ENCODE measurements around the gene YIF1B.

The YIF1B gene

DNA sequence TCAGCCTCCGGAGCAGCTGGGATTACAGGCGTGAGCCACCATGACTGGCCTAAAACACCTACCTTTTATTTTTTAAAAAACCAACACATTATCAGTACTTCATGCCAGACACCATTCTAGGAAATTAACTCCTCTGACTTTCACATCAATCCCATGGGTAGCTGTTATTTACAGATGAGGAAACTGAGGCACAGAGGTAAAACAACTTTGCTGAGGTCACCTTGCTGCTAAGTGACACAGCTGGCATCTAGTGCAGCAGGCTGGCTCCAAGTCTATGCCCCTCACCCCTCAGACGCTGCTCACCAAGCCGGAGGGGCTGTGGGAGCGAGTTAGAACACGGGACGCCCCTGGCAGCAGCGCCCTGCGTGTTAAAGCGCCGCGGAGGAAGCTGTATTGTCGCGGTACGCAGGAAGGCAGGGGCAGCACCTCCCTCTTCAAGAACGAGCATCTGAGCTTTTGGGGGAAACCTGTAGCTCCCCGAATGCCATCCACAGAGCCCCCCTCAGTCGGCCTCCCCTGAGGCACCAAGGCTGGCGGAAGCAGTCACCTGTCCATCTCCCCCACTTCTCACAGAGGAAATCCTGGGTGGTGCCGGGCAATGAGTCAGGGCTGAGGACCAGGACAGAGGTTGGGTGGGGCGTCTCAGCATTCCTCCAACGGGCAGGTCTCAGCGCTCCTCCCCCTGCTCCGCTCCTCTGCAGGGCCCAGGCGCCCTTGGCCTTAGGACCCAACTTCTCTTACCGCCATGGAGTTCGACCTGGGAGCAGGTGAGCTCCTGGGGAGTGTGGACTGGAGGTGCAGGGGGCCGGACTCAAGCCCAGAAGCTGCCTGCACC, 12.0 kb downstream of the YIF1B start, which contains the start of gene C19orf33:
C19orf33 (plus strand) TSS at position 735 of the 835 bp plus-strand sequence; CDS start at position 746, 11 bp downstream.
- no peak for DNase-seq

DNA sequence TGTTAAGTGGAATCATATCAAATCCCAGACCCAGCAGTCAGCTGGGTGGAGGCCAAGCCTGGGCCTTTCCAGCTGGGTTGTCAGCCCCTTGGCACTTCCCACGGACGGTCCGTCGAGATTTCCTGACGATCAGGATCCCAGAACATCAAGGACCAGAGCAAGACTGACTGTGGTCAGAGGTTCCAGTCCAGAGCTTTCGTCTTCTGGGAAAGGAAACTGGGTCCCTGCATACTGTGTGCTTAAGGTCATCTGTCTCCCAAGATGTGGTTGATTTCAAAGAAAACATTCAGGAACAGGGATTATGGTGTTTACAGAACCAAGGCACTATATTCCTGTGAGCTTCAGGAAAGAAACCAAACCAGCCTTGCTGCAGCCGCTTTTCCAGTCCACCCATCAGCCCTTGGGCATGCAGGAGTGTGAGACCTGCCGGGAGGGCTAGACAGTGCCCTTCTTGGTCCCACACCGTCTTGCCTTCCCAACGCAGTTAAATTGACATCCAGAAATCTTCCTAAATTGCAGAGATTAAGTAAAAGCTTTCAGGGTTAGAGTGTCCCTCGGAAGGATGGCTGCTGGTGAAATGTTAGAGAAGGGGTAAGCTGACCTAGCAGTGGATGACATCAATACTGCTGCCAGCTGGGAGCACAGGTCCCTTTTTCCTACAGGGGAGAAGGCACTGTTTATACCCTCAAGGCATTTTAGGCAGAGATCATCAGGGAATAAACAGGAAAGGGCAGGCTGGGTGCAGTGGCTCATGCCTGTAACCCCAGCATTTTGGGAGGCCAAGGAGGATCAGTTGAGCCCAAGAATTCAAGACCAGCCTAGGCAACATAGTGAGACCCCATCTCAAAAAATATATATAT, 16.7 kb downstream of the YIF1B start:
- no peak for DNase-seq

DNA sequence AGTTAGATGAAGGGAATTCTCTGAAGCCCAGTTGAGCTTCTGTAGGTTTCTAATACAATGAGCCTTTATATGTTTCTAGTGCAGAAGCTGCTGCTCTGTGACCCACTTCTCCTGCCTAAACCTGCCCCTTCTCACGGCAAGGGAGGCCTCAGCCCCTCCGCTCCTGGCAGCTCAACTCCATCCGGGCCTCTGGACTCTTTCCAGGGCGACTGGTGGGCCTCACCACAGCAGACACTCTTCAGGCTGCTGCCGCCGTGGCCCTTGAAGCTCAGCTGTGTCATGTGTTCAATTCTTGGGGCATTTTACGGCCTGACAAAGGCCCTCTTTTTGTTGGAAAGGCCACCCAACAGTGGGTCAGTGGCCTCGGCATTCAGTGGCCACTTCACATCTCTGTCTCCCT, 21.7 kb downstream of the YIF1B start:
- DNase-seq = no peak

DNA sequence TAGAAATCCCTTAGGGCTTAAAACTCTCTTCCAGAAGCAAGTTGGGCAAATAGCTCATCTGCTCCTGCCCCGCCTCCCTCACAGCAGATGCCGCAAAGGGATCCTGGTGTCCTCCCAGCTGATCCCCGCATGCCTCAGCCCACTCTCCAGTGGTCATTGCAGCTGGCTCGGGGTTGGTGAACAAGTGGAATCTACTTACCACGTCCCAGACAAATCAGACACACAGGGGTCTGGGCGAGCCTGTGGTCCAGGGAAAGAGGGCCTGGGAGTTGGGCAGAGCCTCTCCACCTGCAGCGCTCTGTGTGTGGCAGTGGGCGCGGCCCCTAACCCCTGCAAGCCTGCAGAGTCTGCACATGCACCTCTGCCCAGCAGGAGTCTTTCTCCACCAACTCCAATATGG, 22.5 kb downstream of the YIF1B start:
- no peak for DNase-seq

DNA sequence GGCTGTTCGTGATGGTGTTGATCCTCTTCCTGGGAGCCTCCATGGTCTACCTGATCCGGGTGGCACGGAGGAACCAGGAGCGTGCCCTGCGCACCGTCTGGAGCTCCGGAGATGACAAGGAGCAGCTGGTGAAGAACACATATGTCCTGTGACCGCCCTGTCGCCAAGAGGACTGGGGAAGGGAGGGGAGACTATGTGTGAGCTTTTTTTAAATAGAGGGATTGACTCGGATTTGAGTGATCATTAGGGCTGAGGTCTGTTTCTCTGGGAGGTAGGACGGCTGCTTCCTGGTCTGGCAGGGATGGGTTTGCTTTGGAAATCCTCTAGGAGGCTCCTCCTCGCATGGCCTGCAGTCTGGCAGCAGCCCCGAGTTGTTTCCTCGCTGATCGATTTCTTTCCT, 23.9 kb downstream of the YIF1B start:
- DNase-seq = no peak

DNA sequence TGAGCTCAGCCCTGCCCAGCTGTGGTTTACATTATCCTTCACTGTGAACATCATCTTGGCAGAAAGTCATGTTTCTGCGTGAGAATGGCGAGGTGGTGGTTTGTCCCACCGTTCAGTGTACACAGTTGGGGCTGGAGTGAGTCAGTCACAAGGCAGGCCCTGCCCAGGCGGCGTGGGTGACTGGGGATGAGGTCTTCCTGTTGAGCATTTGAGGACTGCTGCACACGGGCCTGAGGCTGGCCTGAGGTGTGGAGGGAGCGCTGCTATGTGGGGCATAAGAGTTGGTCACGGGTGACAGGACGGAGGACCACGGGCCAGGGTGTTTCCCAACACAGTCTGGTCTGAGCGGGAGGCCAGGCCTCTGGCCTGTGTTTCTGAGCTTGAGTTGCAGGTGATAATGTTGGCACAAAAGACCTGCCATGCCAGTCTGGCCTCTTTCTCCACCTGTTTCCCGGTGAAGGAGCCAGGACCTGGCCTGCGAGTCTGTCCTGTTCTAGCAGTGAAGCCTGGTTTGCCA, 25.1 kb downstream of the YIF1B start:
- no peak for DNase-seq

DNA sequence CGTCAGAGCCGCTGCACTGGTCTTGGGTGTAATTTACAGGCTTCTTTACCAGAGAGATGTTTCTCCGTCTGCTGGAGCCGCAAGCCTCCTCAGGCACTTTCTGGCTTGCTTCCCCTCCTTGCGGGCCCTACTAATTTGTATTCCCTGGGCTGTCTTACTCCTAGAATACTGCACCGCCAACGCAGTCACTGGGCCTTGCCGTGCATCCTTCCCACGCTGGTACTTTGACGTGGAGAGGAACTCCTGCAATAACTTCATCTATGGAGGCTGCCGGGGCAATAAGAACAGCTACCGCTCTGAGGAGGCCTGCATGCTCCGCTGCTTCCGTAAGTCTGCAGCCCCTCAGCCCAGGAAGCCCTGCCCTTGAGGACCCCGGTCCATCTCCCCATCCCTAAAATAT, 25.8 kb downstream of the YIF1B start:
- DNase-seq = no peak

DNA sequence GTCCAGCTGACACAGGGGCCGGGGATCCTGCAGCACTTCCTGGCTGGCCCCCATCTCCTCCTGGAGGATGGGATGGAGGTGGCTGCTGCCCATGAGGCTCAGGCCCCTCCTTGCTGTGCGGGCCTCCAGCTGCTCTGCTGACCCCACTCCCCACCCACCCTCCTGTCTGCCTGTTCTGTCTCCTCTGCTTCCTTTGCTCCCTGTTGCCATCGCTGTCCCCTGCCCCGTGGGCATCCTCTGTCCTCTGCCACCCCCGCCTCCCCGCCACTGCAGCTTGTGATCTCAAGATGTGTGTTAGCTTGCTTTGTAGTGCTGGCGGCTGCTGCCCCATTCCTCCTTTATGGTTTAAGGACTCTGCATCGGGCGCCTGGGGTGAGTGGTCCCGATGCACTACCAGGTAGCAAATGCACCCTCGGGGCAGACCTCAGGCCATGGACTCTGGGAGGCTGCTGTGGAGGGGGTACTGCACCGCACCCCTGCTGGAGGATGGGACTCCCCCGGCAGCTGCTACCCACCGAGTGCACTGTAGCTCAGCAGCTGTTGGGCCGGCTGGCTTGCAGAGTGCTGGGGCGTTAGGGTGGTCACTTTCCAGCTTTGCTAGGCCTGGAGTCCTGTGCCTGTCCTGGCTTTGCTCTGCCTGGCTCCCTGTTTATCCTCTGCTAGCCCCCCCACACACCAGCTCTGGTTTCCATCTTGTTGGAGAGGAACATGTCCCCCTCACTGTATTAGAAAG, 27.5 kb downstream of the YIF1B start:
- DNase-seq = no peak

DNA sequence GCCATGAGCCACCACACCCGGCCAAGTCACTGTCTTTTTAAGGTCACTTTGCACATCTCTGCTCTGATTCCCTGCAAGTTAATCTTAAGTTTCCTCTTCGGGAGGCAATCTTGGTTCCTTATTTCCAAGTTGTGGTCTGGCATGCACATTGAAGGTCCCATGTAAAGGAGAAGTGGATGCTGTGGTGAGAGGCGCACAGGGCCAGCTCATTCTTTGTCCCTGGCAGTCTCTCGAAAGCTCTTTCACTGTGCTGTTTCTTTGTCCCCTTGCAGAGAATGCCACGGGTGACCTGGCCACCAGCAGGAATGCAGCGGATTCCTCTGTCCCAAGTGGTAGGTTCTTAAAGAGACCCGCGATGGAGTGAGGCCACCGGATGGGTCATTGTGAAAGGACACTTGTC, 28.1 kb downstream of the YIF1B start:
- DNase-seq = no peak

DNA sequence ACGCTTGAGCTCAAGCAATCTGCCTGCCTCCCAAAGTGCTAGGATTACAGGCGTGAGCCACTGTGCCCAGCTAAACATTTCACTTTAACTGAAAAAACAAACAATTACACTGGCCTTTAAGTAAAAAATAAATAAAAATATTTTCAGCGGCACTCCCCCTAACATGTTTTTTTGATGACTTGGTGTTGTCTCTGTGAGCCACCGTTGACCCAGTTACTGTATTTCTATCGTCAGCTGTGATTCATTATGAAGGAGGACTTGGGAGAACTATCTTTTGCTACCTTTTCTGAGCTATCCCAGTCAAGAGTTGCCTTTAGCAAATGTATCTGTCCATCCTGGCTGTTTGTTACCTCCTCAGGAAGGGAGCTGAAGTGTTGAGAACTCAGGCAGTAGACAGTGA, 30.2 kb downstream of the YIF1B start:
- no peak for DNase-seq

DNA sequence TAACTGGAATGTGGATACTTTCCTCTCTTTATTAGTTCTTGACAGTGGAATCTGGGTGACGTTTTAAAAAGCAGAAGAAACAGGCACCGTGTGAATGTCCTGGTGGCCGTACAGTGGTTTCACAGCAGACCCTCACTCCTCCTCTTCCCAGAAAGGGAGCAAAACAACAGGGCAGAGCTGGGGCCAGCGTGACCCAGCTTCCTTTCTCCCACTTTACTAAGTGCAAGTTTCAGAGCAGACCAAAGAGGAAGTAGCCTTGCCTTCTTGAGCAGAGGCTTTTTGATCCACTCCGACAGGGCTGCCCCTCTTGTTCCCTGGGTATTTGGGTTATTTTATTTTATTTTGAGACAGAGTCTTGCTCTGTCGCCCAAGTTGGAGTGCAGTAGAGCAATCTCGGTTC, 31.3 kb downstream of the YIF1B start:
- DNase-seq = no peak

DNA sequence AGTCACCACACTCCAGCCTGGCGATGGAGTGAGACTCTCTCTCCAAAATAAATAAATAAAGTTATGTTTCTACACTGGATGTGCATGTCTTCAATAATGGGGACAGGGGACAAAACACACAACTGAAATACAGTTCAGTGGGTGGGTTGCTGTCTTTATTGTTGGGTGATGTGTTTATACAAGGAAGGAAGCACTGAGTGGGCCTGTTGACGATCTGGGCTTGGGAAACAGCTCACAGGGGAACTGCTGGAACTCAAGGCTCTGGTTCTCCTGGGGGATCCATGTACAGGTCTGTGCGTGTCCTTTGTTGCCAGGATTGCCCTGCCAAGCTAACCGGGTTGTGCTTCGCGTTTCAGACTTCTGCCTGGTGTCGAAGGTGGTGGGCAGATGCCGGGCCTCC, 32.5 kb downstream of the YIF1B start:
- no peak for DNase-seq

DNA sequence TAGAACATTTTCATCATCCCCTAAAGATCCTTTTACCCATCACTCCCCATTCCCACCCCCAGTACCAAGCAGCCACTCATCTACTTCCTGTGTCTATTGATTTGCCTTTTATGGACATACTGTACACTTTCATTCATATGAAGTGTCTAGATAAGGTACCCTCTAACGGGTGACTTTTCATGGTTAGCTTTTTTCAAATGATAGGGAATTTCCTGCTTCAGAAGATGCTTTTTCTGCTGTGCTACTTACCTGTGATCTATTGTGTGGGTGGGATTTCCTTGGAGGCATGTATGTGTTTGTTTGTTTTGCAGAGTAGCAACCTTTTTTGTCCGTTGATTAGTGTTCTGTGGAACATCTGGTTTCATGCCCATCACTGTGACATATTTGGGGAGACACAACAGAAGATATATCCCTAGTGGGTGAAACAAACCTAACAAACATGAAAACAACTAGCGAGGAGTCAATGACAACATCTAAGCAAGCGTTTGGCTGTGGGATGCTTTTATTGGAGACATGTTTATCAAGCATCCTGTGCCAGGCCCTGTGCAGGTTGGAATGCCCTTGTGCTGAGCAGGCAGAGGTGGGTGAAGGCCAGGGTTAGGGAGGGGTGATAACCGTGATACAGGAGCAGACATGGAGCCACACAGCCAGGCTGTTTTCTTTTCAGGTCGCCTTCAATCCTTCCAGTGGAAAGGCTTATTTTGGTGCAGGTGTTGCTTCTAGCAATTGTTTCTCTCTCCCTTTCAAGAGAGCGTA, 33.8 kb downstream of the YIF1B start:
- no peak for DNase-seq

DNA sequence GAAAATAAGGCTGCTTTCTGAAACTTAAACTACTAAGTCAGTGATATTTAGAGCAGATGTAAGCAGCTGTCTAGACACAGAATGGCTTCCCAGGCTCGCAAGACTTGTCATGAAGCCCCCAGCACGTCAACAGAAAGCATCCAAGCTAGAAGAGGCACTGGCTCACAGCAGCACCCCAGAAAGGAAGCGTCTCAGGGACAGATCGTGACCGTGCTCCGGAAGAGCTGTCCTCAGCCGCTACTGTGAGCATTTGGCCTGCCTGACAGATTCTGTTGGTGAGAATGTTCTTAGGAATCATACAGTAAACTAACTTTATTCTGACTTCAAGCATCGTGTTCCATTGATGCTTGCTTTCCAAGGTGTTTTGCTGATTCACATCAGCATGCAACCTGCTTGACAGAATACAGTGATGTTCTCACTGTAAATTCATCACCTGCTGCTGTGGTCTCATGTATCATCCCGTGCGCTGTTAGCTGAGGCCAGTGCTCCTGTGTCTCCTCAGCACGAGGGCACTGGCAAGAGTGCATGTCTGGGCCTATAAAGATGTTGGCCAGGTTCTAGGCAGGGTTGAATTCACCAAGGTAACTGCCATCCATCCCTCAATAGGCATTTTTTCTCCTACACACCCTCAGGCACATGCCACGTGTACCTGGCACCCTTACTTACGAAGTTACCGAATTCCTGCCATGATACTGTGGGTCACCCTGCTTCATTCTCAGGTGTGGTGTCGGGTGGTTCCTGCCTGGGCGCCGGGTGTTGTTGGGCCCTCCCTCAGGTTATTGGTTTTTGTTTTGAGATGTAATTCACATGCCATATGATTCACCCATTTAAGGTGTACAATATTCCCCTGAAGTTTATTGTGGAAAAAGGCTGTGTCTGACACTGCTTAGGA, 35.5 kb downstream of the YIF1B start:
- DNase-seq = no peak

DNA sequence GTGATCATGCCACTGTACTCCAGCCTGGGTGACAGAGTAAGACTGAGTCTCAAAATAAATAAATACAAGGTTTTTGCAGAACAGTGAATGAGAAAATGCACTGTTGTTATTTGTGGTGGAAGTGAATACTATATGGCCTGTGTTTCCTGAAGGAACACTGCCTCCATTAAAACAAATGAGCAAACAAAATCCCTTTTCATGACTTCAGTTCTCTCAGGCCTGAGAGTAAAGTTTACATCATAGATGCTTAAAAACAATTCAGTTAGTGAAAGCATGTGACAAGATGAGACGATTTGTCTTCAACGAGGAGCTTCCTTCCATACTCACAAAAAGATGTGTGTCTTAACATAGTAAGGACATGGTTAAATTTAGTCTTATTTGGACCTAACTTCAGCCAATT, 37.0 kb downstream of the YIF1B start:
- no peak for DNase-seq

DNA sequence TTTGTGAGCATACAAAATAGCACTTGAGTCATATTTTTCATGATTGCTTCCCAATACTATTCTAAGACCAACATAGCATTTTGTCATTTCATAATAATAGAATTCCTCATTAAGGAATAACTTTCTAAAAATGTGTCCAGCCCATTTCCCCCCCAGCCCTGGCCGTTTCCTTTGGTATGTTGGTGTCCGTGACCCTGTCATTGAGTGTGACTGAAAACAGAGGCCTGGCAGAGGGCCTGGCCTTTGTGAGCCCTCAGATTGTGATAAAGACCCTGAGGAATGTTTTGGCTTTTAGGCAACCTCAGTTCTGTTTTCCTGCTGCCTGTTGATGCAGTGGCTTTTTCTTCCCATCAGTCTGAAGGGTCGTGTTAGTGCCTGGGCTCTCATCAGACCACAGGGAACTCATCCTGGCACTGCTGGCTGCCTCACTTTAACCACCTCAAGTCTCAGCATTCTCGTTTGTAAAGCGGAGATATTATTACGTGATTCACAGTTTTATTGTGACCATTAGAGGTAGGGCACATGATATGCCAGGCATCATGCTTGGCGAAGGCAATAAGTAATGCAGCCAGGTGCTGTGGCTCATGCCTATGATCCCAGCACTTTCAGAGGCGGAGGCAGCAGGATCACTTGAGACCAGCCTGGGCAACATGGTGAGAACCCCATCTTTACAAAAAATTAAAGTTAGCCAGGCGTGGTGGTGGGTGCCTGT, 37.6 kb downstream of the YIF1B start:
- no peak for DNase-seq

DNA sequence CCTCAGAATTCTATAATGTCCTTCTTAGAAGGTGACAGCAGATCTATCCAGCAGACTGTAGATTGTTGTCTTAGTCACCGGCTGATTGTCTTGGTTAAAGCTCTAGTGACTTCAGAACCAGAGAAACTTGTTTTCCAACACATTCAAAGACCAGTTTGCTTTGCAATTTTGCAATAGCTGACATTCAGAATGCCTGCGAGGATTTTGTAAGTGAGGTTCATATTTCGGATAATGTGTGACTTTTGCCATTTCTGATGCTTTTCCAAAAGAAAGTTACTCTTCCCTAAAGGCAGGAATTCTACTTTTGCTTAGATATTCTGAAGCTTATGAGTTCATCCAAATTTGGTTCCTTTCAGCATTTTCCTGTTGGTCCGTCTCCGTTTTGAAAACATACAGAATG, 38.2 kb downstream of the YIF1B start:
- no peak for DNase-seq

DNA sequence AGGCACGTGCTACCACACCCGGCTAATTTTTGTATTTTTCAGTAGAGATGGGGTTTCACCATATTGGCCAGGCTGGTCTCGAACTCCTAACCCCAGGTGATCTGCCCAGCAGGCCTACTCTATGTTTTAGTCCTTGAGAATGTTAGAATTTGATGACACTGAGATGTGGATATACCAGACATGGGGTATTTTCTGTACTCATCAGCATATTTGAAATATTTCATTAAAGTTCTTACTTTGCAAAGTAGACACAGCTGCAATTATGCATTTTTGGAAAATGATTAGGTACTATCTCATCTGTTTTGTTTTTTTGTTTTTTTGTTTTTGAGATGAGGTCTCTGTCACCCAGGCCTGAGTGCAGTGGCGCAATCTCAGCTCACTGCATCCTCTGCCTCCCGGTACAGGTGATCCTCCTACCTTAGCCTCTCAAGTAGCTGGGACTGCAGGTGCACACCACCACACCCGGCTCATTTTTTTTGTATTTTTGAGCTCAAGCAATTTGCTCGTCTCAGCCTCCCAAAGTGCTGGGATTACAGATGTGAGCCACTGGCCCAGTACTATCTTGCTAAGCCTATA, 38.7 kb downstream of the YIF1B start:
- DNase-seq = no peak

DNA sequence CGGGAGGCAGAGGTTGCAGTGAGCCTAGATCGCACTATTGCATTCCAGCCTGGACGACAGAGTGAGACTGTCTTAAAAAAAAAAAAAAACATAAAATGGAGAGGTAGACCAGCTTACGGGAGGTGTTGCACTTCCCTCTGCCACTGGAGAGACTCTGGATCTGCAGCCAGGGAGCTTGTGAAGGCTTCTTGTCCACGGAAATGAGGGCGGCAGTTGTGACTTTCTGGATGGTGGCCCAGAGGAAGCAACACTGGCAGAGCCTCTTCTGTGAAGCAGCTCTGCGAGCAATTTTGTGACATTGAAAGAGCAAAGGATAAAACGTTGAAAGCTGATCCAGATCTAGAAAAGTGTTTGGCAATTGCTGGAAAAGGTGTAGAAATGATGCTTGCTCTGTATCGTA, 41.0 kb downstream of the YIF1B start:
- DNase-seq = no peak

DNA sequence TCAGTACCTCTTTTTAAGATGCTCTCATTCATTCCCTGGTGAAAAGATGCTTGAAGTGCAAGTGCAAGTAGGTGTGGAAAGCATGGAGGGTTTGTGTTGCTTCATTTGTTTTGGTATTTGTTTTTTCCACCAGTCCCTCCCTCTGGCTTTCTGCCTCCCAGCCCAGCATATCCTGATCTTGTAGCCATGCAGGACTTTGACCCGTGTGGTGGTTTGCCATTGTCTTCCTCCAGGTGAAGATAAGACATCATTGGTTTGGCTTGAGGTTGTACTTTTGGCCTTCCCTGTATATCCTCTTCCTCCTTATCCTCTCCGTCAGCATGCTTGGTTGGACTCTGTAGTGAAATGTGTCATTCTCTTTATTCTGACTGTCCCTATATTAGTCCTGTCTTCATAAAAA, 42.2 kb downstream of the YIF1B start:
- no peak for DNase-seq
